WTC11 (cell line): ENCODE data around the gene KNDC1. TPM values are rescaled to one million over a fixed set of nuclear protein-coding genes. Genes with fewer than 3 reads are reported as not detected.

Source experiments
- ATAC-seq: fragments of 200-7000 bp; cut with Tn5 transposase; 2 replicates; pipeline ENCODE4 v1.10.0; 2021; ENCODE audit warnings: mild to moderate bottlenecking, moderate library complexity
- CTCF ChIA-PET: fragments of 300-600 bp; sonication (Branson Sonifier 250); formaldehyde crosslinking; loops from one replicate; lab custom pipeline; 2021; ENCODE audit warnings: antibody characterized with exemption; lab: Charles Lee
- POLR2A ChIA-PET: fragments of 350-600 bp; sonication (Branson Sonifier 250); formaldehyde crosslinking; loops from one replicate; lab custom pipeline; 2021; ENCODE audit warnings: antibody characterized with exemption; lab: Charles Lee
- DNase-seq: peaks from one replicate; pipeline ENCODE4 v3.0.0; 2021; ENCODE audit warnings: low spot score
- H3K27ac Mint-ChIP-seq: 2 replicates; pipeline ENCODE4 v1.8.0; 2021; ENCODE audit warnings: mixed read lengths
- H3K27me3 Mint-ChIP-seq: 2 replicates; pipeline ENCODE4 v1.8.0; 2021; ENCODE audit warnings: low read depth, mild to moderate bottlenecking, moderate library complexity, mixed read lengths
- H3K36me3 Mint-ChIP-seq: 2 replicates; pipeline ENCODE4 v1.8.0; 2021; ENCODE audit warnings: mixed read lengths
- H3K4me1 Mint-ChIP-seq: 2 replicates; pipeline ENCODE4 v1.8.0; 2022; ENCODE audit warnings: mixed read lengths
- H3K4me3 Mint-ChIP-seq: 2 replicates; pipeline ENCODE4 v1.8.0; 2021; ENCODE audit warnings: mild to moderate bottlenecking, moderate library complexity, mixed read lengths
- H3K9me3 Mint-ChIP-seq: 2 replicates; pipeline ENCODE4 v1.8.0; 2021; ENCODE audit warnings: mixed read lengths
- ATF1 ChIP-seq: sonication (generic); formaldehyde crosslinking; IDR thresholded peaks from 2 replicates; pipeline ENCODE4 v1.8.1; 2023; ENCODE audit warnings: mild to moderate bottlenecking, moderate library complexity, missing genetic modification reagents
- CBFB ChIP-seq: sonication (generic); formaldehyde crosslinking; IDR thresholded peaks from 2 replicates; pipeline ENCODE4 v1.8.1; 2022; ENCODE audit warnings: mild to moderate bottlenecking, low read depth, missing genetic modification reagents
- CREB1 ChIP-seq: sonication (generic); formaldehyde crosslinking; IDR thresholded peaks from 2 replicates; pipeline ENCODE4 v1.8.0; 2023; ENCODE audit warnings: mild to moderate bottlenecking, missing genetic modification reagents
- ETV6 ChIP-seq: sonication (generic); formaldehyde crosslinking; IDR thresholded peaks from 2 replicates; pipeline ENCODE4 v1.8.1; 2022; ENCODE audit warnings: mild to moderate bottlenecking, missing genetic modification reagents
- FOXJ3 ChIP-seq: sonication (generic); formaldehyde crosslinking; IDR thresholded peaks from 2 replicates; pipeline ENCODE4 v1.9.0; 2021; ENCODE audit warnings: missing genetic modification reagents, mild to moderate bottlenecking, borderline replicate concordance
- FOXP1 ChIP-seq: sonication (generic); formaldehyde crosslinking; IDR thresholded peaks from 2 replicates; pipeline ENCODE4 v1.8.0; 2022; ENCODE audit warnings: missing genetic modification reagents, mild to moderate bottlenecking, moderate library complexity, borderline replicate concordance
- FOXP4 ChIP-seq: sonication (generic); formaldehyde crosslinking; IDR thresholded peaks from 2 replicates; pipeline ENCODE4 v1.8.0; 2022; ENCODE audit warnings: mild to moderate bottlenecking, missing genetic modification reagents
- GTF2I ChIP-seq: fragments of 250-450 bp; sonication (Bioruptor Pico); conservative IDR thresholded peaks from 2 replicates; pipeline ENCODE4 v1.4.0; 2021; ENCODE audit warnings: mild to moderate bottlenecking
- HMGA2 ChIP-seq: fragments of 250-450 bp; sonication (Bioruptor Pico); IDR thresholded peaks from 2 replicates; pipeline ENCODE4 v1.4.0; 2021; ENCODE audit warnings: mild to moderate bottlenecking, moderate library complexity
- MXD4 ChIP-seq: fragments of 250-450 bp; sonication (Bioruptor Pico); IDR thresholded peaks from 2 replicates; pipeline ENCODE4 v1.8.0; 2021; ENCODE audit warnings: mild to moderate bottlenecking, moderate library complexity, borderline replicate concordance
- RELA ChIP-seq: sonication (generic); formaldehyde crosslinking; IDR thresholded peaks from 2 replicates; pipeline ENCODE4 v1.8.1; 2022; ENCODE audit warnings: missing genetic modification reagents, mild to moderate bottlenecking, borderline replicate concordance
- TP53 ChIP-seq: sonication (generic); formaldehyde crosslinking; IDR thresholded peaks from 2 replicates; pipeline ENCODE4 v1.8.1; 2023; ENCODE audit warnings: mild to moderate bottlenecking, missing genetic modification reagents
- USF1 ChIP-seq: sonication (generic); formaldehyde crosslinking; IDR thresholded peaks from 2 replicates; pipeline ENCODE4 v1.8.0; 2022; ENCODE audit warnings: mild to moderate bottlenecking, missing genetic modification reagents
- ZBTB21 ChIP-seq: sonication (generic); formaldehyde crosslinking; IDR thresholded peaks from 2 replicates; pipeline ENCODE4 v1.8.1; 2023; ENCODE audit warnings: mild to moderate bottlenecking, missing genetic modification reagents, borderline replicate concordance
- ZMAT4 ChIP-seq: fragments of 250-450 bp; sonication (Bioruptor Pico); IDR thresholded peaks from 2 replicates; pipeline ENCODE4 v1.9.0; 2021; ENCODE audit warnings: mild to moderate bottlenecking
- ZNF219 ChIP-seq: sonication (generic); formaldehyde crosslinking; IDR thresholded peaks from 2 replicates; pipeline ENCODE4 v1.8.0; 2023; ENCODE audit warnings: missing genetic modification reagents, mild to moderate bottlenecking, borderline replicate concordance
- ZNF396 ChIP-seq: fragments of 250-450 bp; sonication (Bioruptor Pico); IDR thresholded peaks from 2 replicates; pipeline ENCODE4 v1.8.0; 2021; ENCODE audit warnings: mild to moderate bottlenecking, moderate library complexity, borderline replicate concordance
- ZNF416 ChIP-seq: fragments of 250-450 bp; sonication (Bioruptor Pico); IDR thresholded peaks from 2 replicates; pipeline ENCODE4 v1.9.0; 2021; ENCODE audit warnings: mild to moderate bottlenecking, inconsistent platforms
- total RNA-seq: library from RNA; stranded (reverse); gene quantifications from 3 replicates; pipeline ENCODE4 v1.2.3, GENCODE V29; 2021
- TF ChIP-seq, protein P1 (sequence below): fragments of 250-450 bp; sonication (Bioruptor Pico); IDR thresholded peaks from 2 replicates; pipeline ENCODE4 v1.9.0; 2021; ENCODE audit warnings: mild to moderate bottlenecking, borderline replicate concordance
- TF ChIP-seq, protein P2 (sequence below): sonication (generic); formaldehyde crosslinking; IDR thresholded peaks from 2 replicates; pipeline ENCODE4 v1.8.0; 2023; ENCODE audit warnings: mild to moderate bottlenecking, missing genetic modification reagents
- TF ChIP-seq, protein P3 (sequence below): sonication (generic); formaldehyde crosslinking; conservative IDR thresholded peaks from 2 replicates; pipeline ENCODE4 v1.8.1; 2023; ENCODE audit warnings: mild to moderate bottlenecking, low read depth, missing genetic modification reagents, moderate library complexity

Gene KNDC1
- total RNA-seq, 1 experiment from 2014 or later = 26.6 TPM

DNA sequence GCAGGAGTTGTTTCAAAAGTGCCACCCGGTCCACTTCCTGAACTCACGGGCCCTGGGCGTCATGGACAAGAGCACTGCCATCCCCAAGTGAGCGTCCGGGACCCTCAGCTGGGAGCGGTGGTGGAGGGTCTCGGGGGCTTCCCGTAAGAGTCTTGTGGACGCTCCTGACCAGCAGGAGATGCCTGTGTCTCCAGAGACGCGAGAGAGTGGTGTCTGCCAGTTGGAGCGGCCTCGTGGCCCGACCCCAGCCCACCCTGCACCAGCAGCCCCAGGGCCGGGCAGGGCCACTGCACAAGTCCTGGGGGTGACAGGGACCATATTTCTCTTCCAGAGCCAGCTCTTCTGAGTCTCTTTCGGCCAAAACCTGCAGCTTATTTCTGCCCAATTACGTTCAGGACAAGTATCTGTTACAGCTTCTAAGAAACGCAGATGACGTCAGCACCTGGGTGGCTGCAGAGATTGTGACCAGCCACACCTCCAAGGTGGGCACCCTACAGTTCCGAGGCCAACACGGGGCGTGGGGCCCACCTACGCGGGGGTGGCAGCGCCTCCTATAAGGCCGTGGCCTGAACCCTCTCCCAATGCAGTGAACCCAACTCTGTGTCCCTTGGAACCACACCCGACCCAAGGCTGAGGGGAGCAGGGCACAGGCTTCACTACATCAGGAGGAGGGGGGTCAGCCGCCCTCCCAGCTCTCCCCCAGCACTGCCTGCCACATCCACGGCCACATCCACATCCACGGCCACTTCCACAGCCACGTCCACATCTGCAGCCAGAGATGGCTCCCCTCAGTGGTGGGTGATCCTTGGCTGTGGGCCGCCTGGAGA lies 53.8 kb downstream of the KNDC1 start (continued):
- TF ChIP-seq GTF2I (CRISPR knock-in tag) (no peak), FOXJ3 (no peak), CBFB (no peak), ATF1 (CRISPR knock-in tag) (no peak), ZNF396 (no peak), MXD4 (CRISPR knock-in tag) (no peak), FOXP1 (no peak), ETV6 (CRISPR knock-in tag) (no peak), HMGA2 (CRISPR knock-in tag) (no peak)
- TF ChIP-seq, protein P1, sequence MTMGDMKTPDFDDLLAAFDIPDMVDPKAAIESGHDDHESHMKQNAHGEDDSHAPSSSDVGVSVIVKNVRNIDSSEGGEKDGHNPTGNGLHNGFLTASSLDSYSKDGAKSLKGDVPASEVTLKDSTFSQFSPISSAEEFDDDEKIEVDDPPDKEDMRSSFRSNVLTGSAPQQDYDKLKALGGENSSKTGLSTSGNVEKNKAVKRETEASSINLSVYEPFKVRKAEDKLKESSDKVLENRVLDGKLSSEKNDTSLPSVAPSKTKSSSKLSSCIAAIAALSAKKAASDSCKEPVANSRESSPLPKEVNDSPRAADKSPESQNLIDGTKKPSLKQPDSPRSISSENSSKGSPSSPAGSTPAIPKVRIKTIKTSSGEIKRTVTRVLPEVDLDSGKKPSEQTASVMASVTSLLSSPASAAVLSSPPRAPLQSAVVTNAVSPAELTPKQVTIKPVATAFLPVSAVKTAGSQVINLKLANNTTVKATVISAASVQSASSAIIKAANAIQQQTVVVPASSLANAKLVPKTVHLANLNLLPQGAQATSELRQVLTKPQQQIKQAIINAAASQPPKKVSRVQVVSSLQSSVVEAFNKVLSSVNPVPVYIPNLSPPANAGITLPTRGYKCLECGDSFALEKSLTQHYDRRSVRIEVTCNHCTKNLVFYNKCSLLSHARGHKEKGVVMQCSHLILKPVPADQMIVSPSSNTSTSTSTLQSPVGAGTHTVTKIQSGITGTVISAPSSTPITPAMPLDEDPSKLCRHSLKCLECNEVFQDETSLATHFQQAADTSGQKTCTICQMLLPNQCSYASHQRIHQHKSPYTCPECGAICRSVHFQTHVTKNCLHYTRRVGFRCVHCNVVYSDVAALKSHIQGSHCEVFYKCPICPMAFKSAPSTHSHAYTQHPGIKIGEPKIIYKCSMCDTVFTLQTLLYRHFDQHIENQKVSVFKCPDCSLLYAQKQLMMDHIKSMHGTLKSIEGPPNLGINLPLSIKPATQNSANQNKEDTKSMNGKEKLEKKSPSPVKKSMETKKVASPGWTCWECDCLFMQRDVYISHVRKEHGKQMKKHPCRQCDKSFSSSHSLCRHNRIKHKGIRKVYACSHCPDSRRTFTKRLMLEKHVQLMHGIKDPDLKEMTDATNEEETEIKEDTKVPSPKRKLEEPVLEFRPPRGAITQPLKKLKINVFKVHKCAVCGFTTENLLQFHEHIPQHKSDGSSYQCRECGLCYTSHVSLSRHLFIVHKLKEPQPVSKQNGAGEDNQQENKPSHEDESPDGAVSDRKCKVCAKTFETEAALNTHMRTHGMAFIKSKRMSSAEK (CRISPR knock-in tag) = no peak

DNA sequence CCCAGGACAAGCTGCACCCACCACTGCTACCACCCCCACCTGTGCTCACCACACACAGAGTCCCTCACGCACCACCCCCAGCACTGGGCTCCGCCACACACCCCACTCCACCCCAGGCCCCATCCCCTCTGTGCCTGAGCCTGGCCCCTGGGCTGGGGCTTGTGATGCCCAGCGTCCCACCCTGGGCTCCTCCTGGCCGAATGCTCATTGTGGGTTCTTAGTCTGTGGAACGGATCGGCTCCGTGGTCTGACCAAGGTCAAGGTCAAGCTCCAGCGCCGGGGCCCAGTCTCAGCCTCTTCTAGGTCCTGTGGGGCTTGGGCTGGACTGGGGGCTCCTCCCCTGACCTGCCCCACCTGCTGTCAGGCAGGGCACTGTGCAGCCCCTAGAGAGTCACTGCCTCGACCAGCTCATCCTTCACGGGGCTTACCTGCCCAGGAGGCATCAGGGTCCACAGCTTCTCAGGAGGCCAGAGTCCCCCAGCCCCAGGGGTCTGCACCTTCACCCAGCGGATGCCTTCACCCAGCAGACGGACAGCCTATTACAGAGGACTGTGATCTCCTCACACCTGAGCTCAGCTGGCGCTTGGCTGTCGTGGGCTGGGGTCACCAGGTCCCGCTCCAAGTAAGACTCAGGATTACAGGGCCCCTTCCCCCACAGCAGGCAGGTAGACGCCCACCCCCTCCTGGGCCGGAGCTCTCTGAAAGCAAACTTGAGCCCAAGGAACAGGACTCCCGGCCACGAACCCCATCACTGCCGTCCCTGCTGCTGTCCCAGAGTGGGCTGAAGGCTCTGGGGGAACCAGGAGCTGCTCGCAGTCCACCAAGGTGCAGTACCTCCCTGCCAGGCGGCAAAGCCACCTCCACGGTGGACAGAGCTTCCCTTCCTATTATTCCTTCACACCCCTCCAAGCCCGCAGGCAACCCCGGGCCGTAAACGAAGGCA lies 54.7 kb downstream of the KNDC1 start:
- Mint-ChIP-seq H3K9me3 (no peaks in the 10 kb centered on the region), H3K4me1 (peaks cover 3% of the 10 kb centered on the region; the same call in 1 of the 2 replicates), H3K36me3 (peaks cover 13% of the 10 kb centered on the region), H3K27me3 (no peaks in the 10 kb centered on the region), H3K4me3 (no peak overlapping the region), H3K27ac (no peak overlapping the region)
- ATAC-seq = no peak
- ChIA-PET POLR2A (no interaction called here), CTCF (interaction anchor here (1.0 to 1.7 kb wide), 6 partner anchors 12 to 75 kb away, joined by 3 to 8 read pairs (median 4); no protein-coding TSS in a partner anchor)
- no peak for DNase-seq
- no peak for TF ChIP-seq ETV6 (CRISPR knock-in tag)
- TF ChIP-seq ZNF416 (CRISPR knock-in tag) = no peak
- TF ChIP-seq, protein P2, sequence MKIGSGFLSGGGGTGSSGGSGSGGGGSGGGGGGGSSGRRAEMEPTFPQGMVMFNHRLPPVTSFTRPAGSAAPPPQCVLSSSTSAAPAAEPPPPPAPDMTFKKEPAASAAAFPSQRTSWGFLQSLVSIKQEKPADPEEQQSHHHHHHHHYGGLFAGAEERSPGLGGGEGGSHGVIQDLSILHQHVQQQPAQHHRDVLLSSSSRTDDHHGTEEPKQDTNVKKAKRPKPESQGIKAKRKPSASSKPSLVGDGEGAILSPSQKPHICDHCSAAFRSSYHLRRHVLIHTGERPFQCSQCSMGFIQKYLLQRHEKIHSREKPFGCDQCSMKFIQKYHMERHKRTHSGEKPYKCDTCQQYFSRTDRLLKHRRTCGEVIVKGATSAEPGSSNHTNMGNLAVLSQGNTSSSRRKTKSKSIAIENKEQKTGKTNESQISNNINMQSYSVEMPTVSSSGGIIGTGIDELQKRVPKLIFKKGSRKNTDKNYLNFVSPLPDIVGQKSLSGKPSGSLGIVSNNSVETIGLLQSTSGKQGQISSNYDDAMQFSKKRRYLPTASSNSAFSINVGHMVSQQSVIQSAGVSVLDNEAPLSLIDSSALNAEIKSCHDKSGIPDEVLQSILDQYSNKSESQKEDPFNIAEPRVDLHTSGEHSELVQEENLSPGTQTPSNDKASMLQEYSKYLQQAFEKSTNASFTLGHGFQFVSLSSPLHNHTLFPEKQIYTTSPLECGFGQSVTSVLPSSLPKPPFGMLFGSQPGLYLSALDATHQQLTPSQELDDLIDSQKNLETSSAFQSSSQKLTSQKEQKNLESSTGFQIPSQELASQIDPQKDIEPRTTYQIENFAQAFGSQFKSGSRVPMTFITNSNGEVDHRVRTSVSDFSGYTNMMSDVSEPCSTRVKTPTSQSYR (CRISPR knock-in tag) = no peak
- TF ChIP-seq CREB1 = no peak
- no peak for TF ChIP-seq HMGA2 (CRISPR knock-in tag)
- no peak for TF ChIP-seq ZNF396
- TF ChIP-seq FOXP4 = no peak
- TF ChIP-seq CBFB = no peak
- no peak for TF ChIP-seq ZMAT4 (CRISPR knock-in tag)
- TF ChIP-seq USF1 = no peak
- TF ChIP-seq ZNF219 = no peak
- TF ChIP-seq ZBTB21 (CRISPR knock-in tag) = no peak
- TF ChIP-seq, protein P3, sequence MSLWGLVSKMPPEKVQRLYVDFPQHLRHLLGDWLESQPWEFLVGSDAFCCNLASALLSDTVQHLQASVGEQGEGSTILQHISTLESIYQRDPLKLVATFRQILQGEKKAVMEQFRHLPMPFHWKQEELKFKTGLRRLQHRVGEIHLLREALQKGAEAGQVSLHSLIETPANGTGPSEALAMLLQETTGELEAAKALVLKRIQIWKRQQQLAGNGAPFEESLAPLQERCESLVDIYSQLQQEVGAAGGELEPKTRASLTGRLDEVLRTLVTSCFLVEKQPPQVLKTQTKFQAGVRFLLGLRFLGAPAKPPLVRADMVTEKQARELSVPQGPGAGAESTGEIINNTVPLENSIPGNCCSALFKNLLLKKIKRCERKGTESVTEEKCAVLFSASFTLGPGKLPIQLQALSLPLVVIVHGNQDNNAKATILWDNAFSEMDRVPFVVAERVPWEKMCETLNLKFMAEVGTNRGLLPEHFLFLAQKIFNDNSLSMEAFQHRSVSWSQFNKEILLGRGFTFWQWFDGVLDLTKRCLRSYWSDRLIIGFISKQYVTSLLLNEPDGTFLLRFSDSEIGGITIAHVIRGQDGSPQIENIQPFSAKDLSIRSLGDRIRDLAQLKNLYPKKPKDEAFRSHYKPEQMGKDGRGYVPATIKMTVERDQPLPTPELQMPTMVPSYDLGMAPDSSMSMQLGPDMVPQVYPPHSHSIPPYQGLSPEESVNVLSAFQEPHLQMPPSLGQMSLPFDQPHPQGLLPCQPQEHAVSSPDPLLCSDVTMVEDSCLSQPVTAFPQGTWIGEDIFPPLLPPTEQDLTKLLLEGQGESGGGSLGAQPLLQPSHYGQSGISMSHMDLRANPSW = no peak
- no peak for TF ChIP-seq RELA (CRISPR knock-in tag)
- TF ChIP-seq TP53 (CRISPR knock-in tag) = no peak
